ENCODE measurements around the gene P4HA2. TPM values are rescaled to one million over a fixed set of nuclear protein-coding genes. Genes with fewer than 3 reads are reported as not detected.

The P4HA2 gene
- total and polyA plus RNA-seq, 9 of the 15 experiments (the other 6 are each of a cell fraction or from before 2014, with no cell fraction given), result 9.6 to 50.0 (median 12.7) TPM

DNA sequence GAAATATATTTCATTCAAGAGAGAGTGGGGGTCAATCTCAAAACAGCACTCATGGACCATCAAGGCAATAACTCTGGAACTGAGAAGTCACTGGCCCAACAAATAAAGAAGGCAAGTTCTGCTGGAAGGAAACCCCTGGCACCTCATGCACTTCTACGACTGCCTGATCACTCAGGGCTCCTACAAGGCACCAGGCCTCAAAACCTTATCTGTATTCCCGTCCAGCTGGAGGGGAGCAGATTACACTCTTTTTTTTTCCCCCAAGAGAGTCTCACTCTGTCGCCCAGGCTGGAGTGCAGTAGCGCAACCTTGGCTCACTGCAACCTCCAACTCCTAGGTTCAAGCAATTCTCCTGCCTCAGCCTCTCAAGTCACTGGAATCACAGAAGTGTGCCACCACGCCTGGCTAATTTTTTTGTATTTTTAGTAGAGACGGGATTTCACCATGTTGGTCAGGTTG lies 49.9 kb downstream of the P4HA2 start (continued):
- TF ChIP-seq ZNF121 (CRISPR knock-in tag; conservative IDR thresholded peaks at IDR 0.05), result no peak; the same call in 1 of the 2 replicates
- TF ChIP-seq POLR2AphosphoS2 (IDR thresholded peaks at IDR 0.05; ENCODE audit: low read length), result no peak
- TF ChIP-seq PYGO2 (tag; IDR thresholded peaks at IDR 0.05), result peak; percentile 23; the same call in 1 of the 2 replicates
- no peak for TF ChIP-seq SAFB2 (IDR thresholded peaks at IDR 0.05; ENCODE audit: borderline replicate concordance, low read depth, low read length, severe bottlenecking)
- TF ChIP-seq, protein P1, sequence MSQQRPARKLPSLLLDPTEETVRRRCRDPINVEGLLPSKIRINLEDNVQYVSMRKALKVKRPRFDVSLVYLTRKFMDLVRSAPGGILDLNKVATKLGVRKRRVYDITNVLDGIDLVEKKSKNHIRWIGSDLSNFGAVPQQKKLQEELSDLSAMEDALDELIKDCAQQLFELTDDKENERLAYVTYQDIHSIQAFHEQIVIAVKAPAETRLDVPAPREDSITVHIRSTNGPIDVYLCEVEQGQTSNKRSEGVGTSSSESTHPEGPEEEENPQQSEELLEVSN (IDR thresholded peaks at IDR 0.05; ENCODE audit: borderline replicate concordance in 1 of 2, extremely low read depth in 1 of 2, insufficient read depth in 1 of 2, insufficient read length in 1 of 2, low read depth in 1 of 2, low read length in 1 of 2, poor library complexity in 1 of 2, severe bottlenecking in 1 of 2), result peak; percentile 43 to 66
- TF ChIP-seq EHMT2 (IDR thresholded peaks at IDR 0.05), result peak; percentile 68
- TF ChIP-seq ZNF444 (CRISPR knock-in tag; IDR thresholded peaks at IDR 0.05), result no peak
- no peak for TF ChIP-seq ATF7 (IDR thresholded peaks at IDR 0.05)
- no peak for TF ChIP-seq MCM7 (IDR thresholded peaks at IDR 0.05)
- peak; percentile 67; the same call in 1 of the 2 replicates for TF ChIP-seq KLF16 (IDR thresholded peaks at IDR 0.05)
- 0 out of 2 replicates have a peak, but pooled peaks have one; percentile 42 for TF ChIP-seq E2F1 (CRISPR knock-in tag; IDR thresholded peaks at IDR 0.05)
- 0 out of 2 replicates have a peak, but pooled peaks have one; percentile 40 for TF ChIP-seq DIDO1 (tag; IDR thresholded peaks at IDR 0.05; ENCODE audit: low read depth)
- TF ChIP-seq FOXA1 (IDR thresholded peaks at IDR 0.05; ENCODE audit: borderline replicate concordance), result no peak
- no peak for TF ChIP-seq CSDE1 (IDR thresholded peaks at IDR 0.05)
- TF ChIP-seq ZNF212 (CRISPR knock-in tag; IDR thresholded peaks at IDR 0.05), result no peak
- TF ChIP-seq ZNF263 (CRISPR knock-in tag; IDR thresholded peaks at IDR 0.05; ENCODE audit: borderline replicate concordance), result no peak
- TF ChIP-seq, protein P2, sequence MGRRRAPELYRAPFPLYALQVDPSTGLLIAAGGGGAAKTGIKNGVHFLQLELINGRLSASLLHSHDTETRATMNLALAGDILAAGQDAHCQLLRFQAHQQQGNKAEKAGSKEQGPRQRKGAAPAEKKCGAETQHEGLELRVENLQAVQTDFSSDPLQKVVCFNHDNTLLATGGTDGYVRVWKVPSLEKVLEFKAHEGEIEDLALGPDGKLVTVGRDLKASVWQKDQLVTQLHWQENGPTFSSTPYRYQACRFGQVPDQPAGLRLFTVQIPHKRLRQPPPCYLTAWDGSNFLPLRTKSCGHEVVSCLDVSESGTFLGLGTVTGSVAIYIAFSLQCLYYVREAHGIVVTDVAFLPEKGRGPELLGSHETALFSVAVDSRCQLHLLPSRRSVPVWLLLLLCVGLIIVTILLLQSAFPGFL (CRISPR knock-in tag; IDR thresholded peaks at IDR 0.05), result no peak
- TF ChIP-seq SRF (CRISPR knock-in tag; IDR thresholded peaks at IDR 0.05), result no peak
- TF ChIP-seq RBM14 (IDR thresholded peaks at IDR 0.05; ENCODE audit: borderline replicate concordance, insufficient read depth, low read depth, low read length), result no peak
- no peak for TF ChIP-seq OTX1 (CRISPR knock-in tag; IDR thresholded peaks at IDR 0.05)
- TF ChIP-seq, protein P3, sequence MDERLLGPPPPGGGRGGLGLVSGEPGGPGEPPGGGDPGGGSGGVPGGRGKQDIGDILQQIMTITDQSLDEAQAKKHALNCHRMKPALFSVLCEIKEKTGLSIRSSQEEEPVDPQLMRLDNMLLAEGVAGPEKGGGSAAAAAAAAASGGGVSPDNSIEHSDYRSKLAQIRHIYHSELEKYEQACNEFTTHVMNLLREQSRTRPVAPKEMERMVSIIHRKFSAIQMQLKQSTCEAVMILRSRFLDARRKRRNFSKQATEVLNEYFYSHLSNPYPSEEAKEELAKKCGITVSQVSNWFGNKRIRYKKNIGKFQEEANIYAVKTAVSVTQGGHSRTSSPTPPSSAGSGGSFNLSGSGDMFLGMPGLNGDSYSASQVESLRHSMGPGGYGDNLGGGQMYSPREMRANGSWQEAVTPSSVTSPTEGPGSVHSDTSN (CRISPR knock-in tag; IDR thresholded peaks at IDR 0.05; ENCODE audit: low read depth), result no peak
- TF ChIP-seq, protein P3 (tag; conservative IDR thresholded peaks at IDR 0.05; ENCODE audit: low read depth), result no peak
- 0 out of 2 replicates have a peak, but pooled peaks have one; percentile 23 for TF ChIP-seq RBFOX2 (IDR thresholded peaks at IDR 0.05; ENCODE audit: low read depth, low read length)
- TF ChIP-seq ZNF232 (CRISPR knock-in tag; IDR thresholded peaks at IDR 0.05), result no peak

Measured in K562 (cell line).